ENCODE data around the gene MAPK4. TPM values are rescaled to one million over a fixed set of nuclear protein-coding genes. Genes with fewer than 3 reads are reported as not detected.

The MAPK4 gene
- total RNA-seq, 4 donors from 2014 or later: 0.26 to 2.8 (median 0.77) TPM

GRCh38 chr18:50620319-50620718 lies 60.4 kb downstream of the MAPK4 start:
- H3K4me1 ChIP-seq: no peaks in the 10 kb centered on the region
- no peak overlapping the region for H3K4me3 ChIP-seq
- intact Hi-C loops (cut with DNase I; ENCODE audit: low total_unique reads): no loop called here
- H3K9me3 ChIP-seq: no peaks in the 10 kb centered on the region
- no peaks in the 10 kb centered on the region for H3K36me3 ChIP-seq
- no peak overlapping the region for H3K27ac ChIP-seq
- TF ChIP-seq CTCF (IDR thresholded peaks at IDR 0.05) (no peak), POLR2A (IDR thresholded peaks at IDR 0.05) (no peak)
- no peak for DNase-seq
- H3K27me3 ChIP-seq: no peaks in the 10 kb centered on the region

GRCh38 chr18:50621366-50621765 lies 61.5 kb downstream of the MAPK4 start:
- Histone ChIP-seq H3K4me3 (no peak overlapping the region), H3K9me3 (no peaks in the 10 kb centered on the region), H3K4me1 (no peaks in the 10 kb centered on the region), H3K27me3 (no peaks in the 10 kb centered on the region), H3K27ac (no peak overlapping the region), H3K36me3 (no peaks in the 10 kb centered on the region)
- no peak for DNase-seq
- TF ChIP-seq CTCF (IDR thresholded peaks at IDR 0.05) (no peak), POLR2A (IDR thresholded peaks at IDR 0.05) (no peak)
- intact Hi-C loops (cut with DNase I; ENCODE audit: low total_unique reads): no loop called here

GRCh38 chr18:50622320-50622719 lies 62.4 kb downstream of the MAPK4 start:
- Histone ChIP-seq H3K4me3 (no peak overlapping the region), H3K27ac (no peak overlapping the region), H3K27me3 (no peaks in the 10 kb centered on the region), H3K4me1 (no peaks in the 10 kb centered on the region), H3K9me3 (no peaks in the 10 kb centered on the region), H3K36me3 (no peaks in the 10 kb centered on the region)
- TF ChIP-seq POLR2A (IDR thresholded peaks at IDR 0.05) (no peak), CTCF (IDR thresholded peaks at IDR 0.05) (no peak)
- intact Hi-C loops (cut with DNase I; ENCODE audit: low total_unique reads): no loop called here
- DNase-seq: no peak

GRCh38 chr18:50622865-50623393 lies 63.0 kb downstream of the MAPK4 start:
- TF ChIP-seq POLR2A (IDR thresholded peaks at IDR 0.05): no peak
- TF ChIP-seq CTCF (IDR thresholded peaks at IDR 0.05): no peak
- intact Hi-C loops (cut with DNase I; ENCODE audit: low total_unique reads): no loop called here
- no peak for DNase-seq
- no peak overlapping the region for H3K27ac ChIP-seq
- H3K36me3 ChIP-seq: no peaks in the 10 kb centered on the region
- H3K4me1 ChIP-seq: no peaks in the 10 kb centered on the region
- H3K9me3 ChIP-seq: no peaks in the 10 kb centered on the region
- H3K27me3 ChIP-seq: no peaks in the 10 kb centered on the region
- no peak overlapping the region for H3K4me3 ChIP-seq

GRCh38 chr18:50623694-50624352 lies 63.9 kb downstream of the MAPK4 start:
- H3K36me3 ChIP-seq: no peaks in the 10 kb centered on the region
- no peaks in the 10 kb centered on the region for H3K9me3 ChIP-seq
- no peaks in the 10 kb centered on the region for H3K27me3 ChIP-seq
- H3K27ac ChIP-seq: no peak overlapping the region
- intact Hi-C loops (cut with DNase I; ENCODE audit: low total_unique reads): no loop called here
- H3K4me1 ChIP-seq: no peaks in the 10 kb centered on the region
- H3K4me3 ChIP-seq: no peak overlapping the region
- TF ChIP-seq CTCF (IDR thresholded peaks at IDR 0.05): no peak
- TF ChIP-seq POLR2A (IDR thresholded peaks at IDR 0.05): no peak
- no peak for DNase-seq

Data from uterus (tissue), 4 donors.